GM11168 (cell line): Measurements from ENCODE around the gene MNT.

Experiments used
- in situ Hi-C: fragments of 300-500 bp; cut with MboI; formaldehyde crosslinking; loops from one replicate; pipeline ENCODE4 v1.12.0; 2022; ENCODE audit warnings: low sequenced_read_pairs; ENCODE audit not compliant: unreplicated experiment

MNT gene

GRCh38 chr17:2418572-2418971 lies 17.7 kb upstream of the MNT start:
- in situ Hi-C loops = no loop called here

- in situ Hi-C loops = no loop called here
These were observed 15.3 kb upstream of the MNT start for GRCh38 chr17:2416010-2416734.

GRCh38 chr17:2415081-2415480 lies 14.2 kb upstream of the MNT start:
- in situ Hi-C loops = no loop called here

GRCh38 chr17:2414446-2415064 lies 13.7 kb upstream of the MNT start:
- in situ Hi-C loops = no loop called here

- in situ Hi-C loops = no loop called here
These were observed 11.7 kb upstream of the MNT start for GRCh38 chr17:2412561-2413021.

- in situ Hi-C loops = no loop called here
These were observed 10.1 kb upstream of the MNT start for GRCh38 chr17:2410951-2411350.

- in situ Hi-C loops = no loop called here
These were observed 6.3 kb upstream of the MNT start for GRCh38 chr17:2406903-2407790.

GRCh38 chr17:2406271-2406902 lies 5.5 kb upstream of the MNT start:
- in situ Hi-C loops = no loop called here

- in situ Hi-C loops = no loop called here
These were observed 4.5 kb upstream of the MNT start for GRCh38 chr17:2405247-2405926.

GRCh38 chr17:2403044-2403443 lies 2.2 kb upstream of the MNT start:
- in situ Hi-C loops = no loop called here

GRCh38 chr17:2402544-2402943 lies 1.7 kb upstream of the MNT start:
- in situ Hi-C loops = no loop called here

- in situ Hi-C loops = no loop called here
These were observed 764 bp upstream of the MNT start for GRCh38 chr17:2401426-2402221.

GRCh38 chr17:2400474-2400866 lies 390 bp downstream of the MNT start:
- in situ Hi-C loops = no loop called here

- in situ Hi-C loops = no loop called here
These were observed 1.0 kb downstream of the MNT start for GRCh38 chr17:2399572-2400473.

- in situ Hi-C loops = no loop called here
These were observed 1.9 kb downstream of the MNT start for GRCh38 chr17:2398655-2399571.

GRCh38 chr17:2398182-2398581 lies 2.7 kb downstream of the MNT start:
- in situ Hi-C loops = no loop called here
